HUDEP-2 (cell line): ENCODE results near the gene AMZ1.
"Not testable (repeated sequence)": the region's sequence is repeated elsewhere in the genome, so short reads cannot be mapped to it uniquely, and the experiment has no call there.

ENCODE experiments used
- DNase-seq, 76 experiments: peaks; one replicate each; lab custom pipeline; 2025; ENCODE audit not compliant: unreplicated experiment in 76 of 76; lab: John Stamatoyannopoulos, UW

The AMZ1 gene

GRCh38 chr7:2689343-2689847, 1.4 kb downstream of the AMZ1 start:
- DNase-seq, result no peak

- no peak for DNase-seq
These were observed 2.1 kb downstream of the AMZ1 start for GRCh38 chr7:2689951-2690705.

GRCh38 chr7:2691011-2691707, 3.2 kb downstream of the AMZ1 start:
- no peak for DNase-seq

- not testable (repeated sequence) for DNase-seq
These were observed 4.0 kb downstream of the AMZ1 start for GRCh38 chr7:2691932-2692439.

- no peak for DNase-seq
These were observed 4.5 kb downstream of the AMZ1 start for GRCh38 chr7:2692543-2692942.

GRCh38 chr7:2693420-2694121, 5.6 kb downstream of the AMZ1 start:
- DNase-seq, result not testable (repeated sequence)

- DNase-seq, result not testable (repeated sequence)
These were observed 6.1 kb downstream of the AMZ1 start for GRCh38 chr7:2694122-2694436.

GRCh38 chr7:2698581-2699288, 10.7 kb downstream of the AMZ1 start:
- DNase-seq, result no peak

- DNase-seq, result no peak
These were observed 11.3 kb downstream of the AMZ1 start for GRCh38 chr7:2699289-2699620.

- DNase-seq, result no peak
These were observed 12.3 kb downstream of the AMZ1 start for GRCh38 chr7:2700141-2700850.

- DNase-seq, result no peak
These were observed 13.4 kb downstream of the AMZ1 start for GRCh38 chr7:2701424-2701823.

GRCh38 chr7:2701832-2702593, 14.0 kb downstream of the AMZ1 start:
- no peak for DNase-seq

- DNase-seq, result no peak
These were observed 14.6 kb downstream of the AMZ1 start for GRCh38 chr7:2702594-2702957.

GRCh38 chr7:2705371-2706096, 17.5 kb downstream of the AMZ1 start:
- no peak for DNase-seq

- no peak for DNase-seq
These were observed 18.7 kb downstream of the AMZ1 start for GRCh38 chr7:2706685-2707126.

GRCh38 chr7:2707481-2707880, 19.5 kb downstream of the AMZ1 start:
- no peak for DNase-seq

- DNase-seq, result no peak
These were observed 20.0 kb downstream of the AMZ1 start for GRCh38 chr7:2708041-2708440.

- DNase-seq, result no peak
These were observed 20.7 kb downstream of the AMZ1 start for GRCh38 chr7:2708547-2709310.
